CD4-positive, alpha-beta T cell treated with Interleukin-4 for 4 hours (primary cell): ENCODE data around the gene TRAF3.
"Not testable (repeated sequence)": the region's sequence is repeated elsewhere in the genome, so short reads cannot be mapped to it uniquely, and the experiment has no call there.

Source experiments
- DNase-seq: peaks from one replicate; pipeline ENCODE4 v3.0.0-alpha.2; 2020

Gene TRAF3

GRCh38 chr14:102867826-102868580 is 90.8 kb downstream of the TRAF3 start:
- DNase-seq, result no peak

DNA sequence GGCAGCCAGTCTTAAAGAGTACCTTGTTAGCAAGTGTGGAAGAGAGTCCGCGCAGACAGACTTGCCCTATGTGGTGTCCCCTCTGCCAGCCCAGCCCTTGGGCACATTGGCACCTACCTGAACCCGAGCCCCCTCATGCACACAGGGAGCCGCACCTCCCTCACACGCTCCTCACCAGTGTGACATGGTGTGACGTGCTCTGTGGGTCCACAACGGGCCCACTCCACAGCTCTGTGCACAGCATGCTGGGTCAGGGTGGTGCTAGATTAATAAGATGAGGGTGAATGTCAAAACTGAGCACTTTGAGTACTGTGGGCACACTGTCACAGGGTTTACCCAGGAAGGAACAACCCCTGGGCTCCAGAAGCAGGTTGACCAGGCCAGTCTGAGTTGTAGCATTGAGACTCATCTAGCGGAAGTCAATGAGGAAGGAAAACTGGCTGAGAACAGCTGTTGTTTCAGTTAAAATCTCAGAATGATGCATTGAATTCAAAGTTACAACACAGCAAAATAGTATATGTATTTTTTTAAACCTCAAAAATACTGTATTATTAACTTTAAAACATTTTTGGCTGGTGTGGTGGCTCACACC is 91.8 kb downstream of the TRAF3 start:
- no peak for DNase-seq

- no peak for DNase-seq
Measured at GRCh38 chr14:102870246-102870645, 93.0 kb downstream of the TRAF3 start.

DNA sequence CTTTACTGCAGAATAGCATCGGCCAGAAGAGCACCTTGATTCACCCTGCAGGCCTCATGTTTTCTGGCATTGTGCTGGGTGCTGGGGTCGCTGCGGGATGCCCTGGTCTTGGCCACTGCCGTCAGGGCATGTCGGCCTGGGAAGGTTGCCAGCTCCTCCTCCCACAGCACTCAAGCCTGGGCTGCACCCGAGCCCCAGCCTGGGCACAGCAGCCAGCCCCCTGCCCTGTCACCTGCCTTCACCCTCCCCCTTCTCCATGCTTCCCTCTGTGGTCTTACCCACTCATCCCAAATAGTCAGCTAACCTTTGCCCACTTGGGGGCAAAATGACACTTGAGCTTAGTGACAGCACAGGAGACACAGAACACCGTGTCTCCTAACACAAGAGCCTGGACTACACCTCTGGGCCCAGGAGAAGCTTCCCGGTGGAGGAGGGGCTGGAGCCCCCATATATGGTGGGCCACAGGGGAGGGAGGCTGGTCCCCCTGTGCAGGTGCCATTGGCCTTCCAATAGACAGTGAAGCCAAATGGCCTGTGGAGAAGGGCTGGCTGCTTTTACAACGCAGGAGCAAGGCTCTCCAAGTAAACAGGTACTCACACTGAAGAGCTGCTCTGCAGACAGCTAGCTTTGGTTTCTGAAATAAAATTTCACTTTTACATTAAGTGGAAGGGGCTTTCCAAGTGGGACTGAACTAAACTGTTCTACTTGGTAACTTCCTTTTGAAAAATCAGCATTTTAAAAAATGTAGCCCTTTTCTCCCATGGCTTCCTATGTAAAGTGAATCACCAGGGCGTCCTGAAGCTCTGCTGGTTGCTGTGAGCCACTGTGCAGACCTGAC is 94.0 kb downstream of the TRAF3 start:
- peak; percentile 3 for DNase-seq

DNA sequence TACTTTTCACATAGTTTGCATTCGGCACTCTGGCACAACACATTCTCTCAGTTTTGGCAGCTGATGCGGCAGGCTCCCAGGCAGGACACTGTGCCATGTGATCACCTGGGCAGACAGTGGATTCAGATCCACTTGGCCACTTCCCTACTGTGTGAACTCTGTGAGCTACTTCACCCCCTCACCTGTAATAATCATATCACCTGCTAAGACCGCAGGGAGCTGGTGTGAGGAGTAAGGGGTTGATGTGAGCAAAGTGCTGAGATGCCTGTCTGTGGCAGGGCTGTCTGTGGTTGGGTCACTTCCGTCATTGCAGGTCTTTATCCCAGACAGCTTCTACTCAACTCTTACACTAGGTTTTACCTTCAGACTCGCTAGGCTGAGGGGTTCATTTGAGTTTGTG is 94.8 kb downstream of the TRAF3 start:
- peak; percentile 34 for DNase-seq

DNA sequence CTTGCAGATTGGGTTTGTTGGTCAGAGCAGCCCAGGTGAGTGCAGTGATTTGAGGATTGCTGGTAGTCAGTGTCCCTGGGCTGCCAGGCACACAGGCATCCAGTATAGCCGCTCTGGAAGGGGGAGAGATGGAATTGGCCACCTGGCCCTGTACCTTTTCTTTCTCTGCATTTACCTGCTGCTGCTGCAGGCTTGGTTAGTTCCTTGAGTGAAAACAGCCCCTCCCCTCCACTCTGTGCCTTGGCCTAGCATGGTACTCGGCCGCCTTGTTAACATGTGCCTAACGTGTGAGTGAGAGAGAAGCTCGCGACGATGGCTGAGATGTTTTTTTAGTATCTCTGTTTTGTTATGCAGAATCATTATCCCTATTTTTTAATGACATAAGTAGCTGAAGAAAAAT is 95.9 kb downstream of the TRAF3 start:
- DNase-seq, result no peak

GRCh38 chr14:102873546-102874061 is 96.4 kb downstream of the TRAF3 start:
- DNase-seq, result no peak

DNA sequence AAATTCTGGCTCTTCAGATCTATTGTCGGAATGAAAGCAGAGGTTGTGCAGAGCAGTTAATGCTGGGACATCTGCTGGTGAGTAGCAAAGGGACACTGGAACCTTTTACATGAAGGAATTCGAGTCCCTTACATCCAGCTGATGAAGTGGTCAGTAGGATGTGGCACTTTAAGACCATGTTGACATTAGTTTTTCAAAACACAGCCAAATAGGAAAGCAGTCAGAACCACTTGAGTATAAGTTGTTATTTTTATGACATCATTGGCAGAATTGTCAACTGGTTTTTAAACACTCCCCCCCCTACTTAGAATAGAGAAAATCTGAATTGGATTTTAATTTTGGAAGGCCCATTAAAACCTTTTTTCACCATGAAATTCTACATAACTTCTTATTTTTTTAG is 98.4 kb downstream of the TRAF3 start:
- DNase-seq, result no peak

DNA sequence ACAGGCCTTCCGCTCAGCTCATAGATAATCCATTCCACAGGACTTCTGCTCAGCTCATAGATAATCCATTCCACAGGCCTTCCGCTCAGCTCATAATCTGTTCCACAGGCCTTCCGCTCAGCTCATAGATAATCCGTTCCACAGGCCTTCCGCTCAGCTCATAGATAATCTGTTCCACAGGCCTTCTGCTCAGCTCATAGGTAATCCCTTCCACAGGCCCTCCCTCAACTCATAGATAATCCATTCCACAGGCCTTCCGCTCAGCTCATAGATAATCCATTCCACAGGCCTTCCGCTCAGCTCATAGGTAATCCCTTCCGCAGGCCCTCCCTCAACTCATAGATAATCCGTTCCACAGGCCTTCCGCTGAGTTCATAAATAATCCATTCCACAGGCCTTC is 100.3 kb downstream of the TRAF3 start:
- DNase-seq, result not testable (repeated sequence)

- no peak for DNase-seq
Measured at GRCh38 chr14:102878174-102878969, 101.1 kb downstream of the TRAF3 start.

DNA sequence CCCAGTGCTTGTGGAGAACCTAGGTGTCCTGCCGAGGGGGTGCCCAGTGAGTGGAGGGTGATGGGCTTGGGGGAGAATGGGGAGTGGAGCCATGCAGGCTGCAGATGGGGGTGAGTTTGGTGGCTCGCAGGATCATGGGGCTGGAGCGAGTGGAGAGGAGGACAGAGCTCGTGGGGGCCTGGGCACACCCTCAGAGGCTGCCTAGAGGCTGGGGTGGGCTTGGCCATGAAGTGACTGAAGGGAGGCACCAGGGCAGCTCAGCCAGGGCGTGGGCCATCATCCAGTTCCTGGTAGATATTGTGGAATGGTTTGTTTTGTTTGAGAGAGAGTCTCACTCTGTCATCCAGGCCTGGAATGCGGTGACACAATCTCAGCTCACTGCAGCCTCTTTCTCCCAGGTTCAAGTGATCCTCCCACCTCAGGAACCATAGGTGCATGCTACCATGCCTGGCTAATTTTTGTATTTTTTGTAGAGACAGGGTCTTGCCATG is 101.8 kb downstream of the TRAF3 start:
- no peak for DNase-seq

GRCh38 chr14:102882226-102882906 is 105.1 kb downstream of the TRAF3 start:
- no peak for DNase-seq

DNA sequence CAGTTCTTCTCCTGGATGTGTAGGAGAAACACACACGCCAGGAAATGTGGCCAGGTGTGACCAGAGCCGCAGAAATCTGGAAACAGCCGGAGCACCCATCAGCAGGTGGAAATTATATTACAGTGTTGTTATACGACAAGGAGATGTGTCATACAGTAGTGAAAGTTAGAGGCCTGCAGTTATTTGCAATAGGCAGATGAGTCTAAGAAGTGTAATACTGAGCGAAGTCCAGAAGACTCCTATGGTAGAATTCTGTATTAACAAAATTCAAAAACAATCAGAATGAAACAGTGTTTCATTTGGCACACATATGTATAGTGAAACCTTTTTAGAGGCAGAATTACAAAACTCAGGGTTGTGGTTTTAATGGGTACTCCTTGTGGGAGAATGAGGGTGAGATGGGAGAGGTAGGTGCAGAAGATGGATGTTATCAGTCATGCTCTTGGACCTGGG is 105.9 kb downstream of the TRAF3 start:
- no peak for DNase-seq

DNA sequence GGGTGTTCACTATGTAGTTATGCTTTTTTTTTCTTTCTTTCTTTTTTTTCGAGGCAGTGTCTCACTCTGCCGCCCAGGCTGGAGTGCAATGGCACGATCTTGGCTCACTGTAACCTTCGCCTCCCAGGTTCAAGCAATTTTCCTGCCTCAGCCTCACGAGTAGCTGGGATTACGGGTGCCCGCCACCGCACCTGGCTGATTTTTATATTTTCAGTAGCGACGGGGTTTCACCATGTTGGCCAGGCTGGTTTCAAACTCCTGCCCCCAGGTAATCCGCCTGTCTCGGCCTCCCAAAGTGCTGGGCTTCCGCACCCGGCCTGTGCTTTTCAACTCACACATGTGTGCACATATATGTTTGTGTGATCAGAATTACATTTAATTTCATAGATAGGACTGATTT is 106.3 kb downstream of the TRAF3 start:
- no peak for DNase-seq

- no peak for DNase-seq
Measured at GRCh38 chr14:102885737-102886447, 108.6 kb downstream of the TRAF3 start.

- no peak for DNase-seq
Measured at GRCh38 chr14:102888748-102889147, 111.5 kb downstream of the TRAF3 start.

DNA sequence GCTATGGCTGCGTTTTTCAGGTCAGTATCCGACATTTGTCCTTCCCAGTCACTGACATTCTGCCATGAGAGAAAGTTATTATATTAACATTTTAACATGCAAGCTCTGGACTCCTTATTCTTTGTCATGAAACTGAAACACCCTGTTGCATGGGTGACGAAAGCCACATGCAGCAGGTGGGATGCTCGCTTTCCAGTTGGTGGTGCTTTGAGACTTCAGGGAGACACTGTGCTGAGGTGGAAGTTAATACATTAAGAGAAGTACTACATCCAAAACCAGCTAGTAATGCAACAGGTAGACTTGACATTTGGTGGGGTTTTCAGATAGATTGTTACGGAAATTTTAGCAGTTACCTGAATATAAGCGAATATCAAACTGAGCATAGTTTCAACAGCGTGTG is 112.4 kb downstream of the TRAF3 start:
- DNase-seq, result no peak

DNA sequence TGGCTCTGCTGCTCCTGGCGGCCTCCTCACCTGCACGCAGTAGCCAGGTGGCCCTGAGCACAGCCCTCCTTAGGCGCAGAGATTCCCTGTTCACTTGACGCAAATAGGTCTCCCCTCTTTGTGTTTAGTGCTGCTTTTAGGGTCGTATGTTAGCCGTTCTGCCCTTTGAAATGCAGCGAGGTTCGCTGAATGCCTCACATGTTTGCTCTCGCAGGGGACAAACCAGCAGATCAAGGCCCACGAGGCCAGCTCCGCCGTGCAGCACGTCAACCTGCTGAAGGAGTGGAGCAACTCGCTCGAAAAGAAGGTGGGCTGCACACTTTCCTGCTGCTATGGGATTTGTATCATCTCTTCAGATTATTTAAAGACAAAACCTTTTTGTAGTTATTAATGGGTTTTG is 113.9 kb downstream of the TRAF3 start:
- no peak for DNase-seq

DNA sequence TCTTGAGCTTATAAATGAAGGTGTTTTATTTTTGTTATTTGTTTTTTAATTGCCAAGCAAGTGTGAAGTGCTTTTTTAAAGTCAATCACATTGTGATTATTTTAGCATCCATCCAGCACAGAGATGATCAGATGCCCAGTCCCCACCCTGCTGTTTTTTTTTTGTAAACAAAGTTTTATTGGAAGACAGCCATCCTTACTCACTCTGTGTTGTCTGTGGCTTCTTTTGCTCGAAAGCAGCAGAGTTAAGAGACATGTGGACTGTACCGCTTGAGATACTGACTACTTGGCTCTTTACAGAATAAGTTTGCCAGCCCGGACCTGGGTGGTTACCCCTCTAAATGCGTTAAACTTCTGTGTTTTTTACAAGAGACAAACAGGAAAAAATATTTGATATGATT is 114.3 kb downstream of the TRAF3 start:
- DNase-seq, result no peak

DNA sequence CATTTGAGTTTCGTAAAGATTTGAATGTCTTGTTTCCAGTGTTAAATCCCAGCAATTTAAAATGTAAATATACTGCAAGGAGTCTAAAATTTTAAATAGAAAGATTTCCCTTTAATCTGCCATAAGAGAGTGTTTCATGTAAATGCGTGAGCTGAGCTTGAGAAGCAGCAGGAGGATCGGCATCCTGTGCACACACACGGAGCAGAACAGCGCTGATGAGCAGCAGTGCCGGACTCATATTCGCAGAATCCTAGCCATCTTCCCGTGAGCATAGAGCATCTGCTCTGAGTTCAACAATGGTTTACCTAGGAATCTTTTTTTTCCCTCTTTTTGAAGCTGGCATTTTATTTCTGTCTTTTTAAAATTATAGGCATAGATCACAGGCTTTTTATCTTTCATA is 115.4 kb downstream of the TRAF3 start:
- no peak for DNase-seq

- DNase-seq, result no peak
Measured at GRCh38 chr14:102893452-102893851, 116.2 kb downstream of the TRAF3 start.
